ENCODE results near the gene PHOSPHO2.

PHOSPHO2 gene, protein sequence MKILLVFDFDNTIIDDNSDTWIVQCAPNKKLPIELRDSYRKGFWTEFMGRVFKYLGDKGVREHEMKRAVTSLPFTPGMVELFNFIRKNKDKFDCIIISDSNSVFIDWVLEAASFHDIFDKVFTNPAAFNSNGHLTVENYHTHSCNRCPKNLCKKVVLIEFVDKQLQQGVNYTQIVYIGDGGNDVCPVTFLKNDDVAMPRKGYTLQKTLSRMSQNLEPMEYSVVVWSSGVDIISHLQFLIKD
- 2.1 to 3.8 (median 2.9) reads per million in 4 donors for total RNA-seq

DNA sequence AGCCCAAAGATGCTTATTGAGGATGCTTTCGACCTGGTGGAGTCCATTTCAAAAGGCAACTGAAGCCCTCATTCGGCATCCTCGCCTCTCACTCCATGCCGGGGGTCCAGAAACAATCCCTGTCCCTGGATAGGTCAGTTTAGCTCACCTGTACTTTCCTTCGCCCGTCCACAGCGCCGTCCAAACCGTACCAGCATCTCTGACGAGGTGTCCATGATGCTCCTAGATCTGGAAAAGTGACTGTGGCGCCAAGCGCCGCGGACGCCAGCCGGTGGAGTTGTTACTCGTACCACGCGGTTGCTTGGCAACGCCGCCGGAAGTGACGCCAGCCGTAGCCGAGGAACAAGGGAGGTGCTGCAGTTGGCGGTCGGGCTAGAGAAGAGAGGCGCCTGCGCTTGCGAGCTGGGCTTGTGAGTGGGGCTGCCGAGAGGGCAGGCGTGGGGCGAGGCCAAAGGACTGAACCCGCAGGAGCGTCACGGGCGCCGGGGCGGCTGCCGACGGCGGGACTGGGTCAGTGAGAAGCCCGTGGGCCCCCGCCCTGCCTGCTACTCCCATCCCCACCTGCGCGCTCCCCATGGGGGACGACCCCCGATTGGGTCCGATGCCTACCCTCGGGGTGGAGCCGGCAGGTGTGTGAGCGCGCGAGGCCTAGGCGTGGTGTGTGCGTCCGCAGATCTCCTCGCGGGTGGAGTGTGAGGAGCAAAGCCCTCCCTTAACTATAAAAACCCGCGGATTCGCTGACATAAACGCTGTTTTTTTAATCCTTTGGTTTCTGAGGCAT, at the start of gene PHOSPHO2, which contains the start of gene CFAP210:
Gene PHOSPHO2, plus strand, starts transcription at position 357 of the 781 bp plus-strand sequence. CDS start 6,503 bp downstream, outside the sequence.
Gene CFAP210, minus strand, starts transcription at position 293 of the 781 bp plus-strand sequence. Its CDS starts 78 bp downstream, at position 215.
- DNase-seq = peak; percentile 96 to 99 (median 97)

DNA sequence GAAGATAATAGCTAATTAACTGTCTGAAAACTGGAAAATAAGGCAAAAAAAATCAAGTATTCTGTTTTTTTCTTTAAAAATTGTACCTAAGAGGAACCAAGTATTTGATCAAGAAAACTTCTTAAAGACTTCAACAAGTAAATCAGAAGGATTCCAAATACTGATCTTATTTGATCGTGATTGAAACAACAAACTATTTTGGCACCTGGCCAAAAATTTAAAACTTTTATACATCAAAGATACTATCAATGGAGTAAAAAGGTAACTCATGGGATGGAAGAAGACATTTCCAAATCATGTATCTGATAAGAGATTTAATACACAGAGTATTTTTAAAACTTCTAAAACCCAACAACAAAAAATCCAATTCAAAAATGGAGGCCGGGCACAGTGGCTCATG, 46.8 kb upstream of the PHOSPHO2 start:
- no peak for DNase-seq

DNA sequence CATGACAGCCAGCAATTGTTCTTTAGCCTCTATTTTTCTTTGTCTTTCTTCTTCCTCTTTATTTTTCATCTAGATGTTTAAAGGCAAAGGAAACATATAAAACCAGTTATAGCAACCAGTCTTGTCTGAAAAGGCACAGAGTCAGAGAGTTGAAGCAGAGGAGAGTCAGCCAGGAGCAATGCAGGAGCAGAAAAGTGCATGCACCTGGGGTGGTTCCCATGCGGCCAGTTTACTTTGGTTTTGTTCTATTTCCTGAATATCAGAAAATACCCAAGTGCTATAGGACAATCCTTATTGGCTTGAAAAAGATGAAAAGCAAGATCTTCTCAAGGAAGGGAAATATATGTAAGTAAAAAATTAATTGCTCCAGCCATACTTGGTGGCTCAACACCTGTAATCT, 45.0 kb upstream of the PHOSPHO2 start:
- no peak for DNase-seq

DNA sequence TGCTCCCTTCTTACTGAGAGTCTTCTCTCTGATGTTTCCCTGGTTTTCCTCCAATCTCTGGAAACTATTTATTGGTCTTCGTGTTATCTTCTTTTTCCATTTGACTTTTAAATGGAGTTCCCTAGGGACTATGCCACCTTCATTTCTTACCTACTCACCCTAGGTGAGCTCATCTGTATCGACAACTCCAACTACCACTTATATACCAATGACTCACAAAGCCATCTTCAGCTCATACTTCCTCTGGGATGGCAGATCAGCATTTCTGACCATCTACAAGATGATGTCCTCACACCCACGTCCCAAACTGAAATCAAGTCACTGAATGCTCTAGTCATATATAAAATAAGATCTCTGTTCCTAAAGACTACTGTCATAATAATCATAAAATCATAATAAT, 40.6 kb upstream of the PHOSPHO2 start:
- DNase-seq = no peak

DNA sequence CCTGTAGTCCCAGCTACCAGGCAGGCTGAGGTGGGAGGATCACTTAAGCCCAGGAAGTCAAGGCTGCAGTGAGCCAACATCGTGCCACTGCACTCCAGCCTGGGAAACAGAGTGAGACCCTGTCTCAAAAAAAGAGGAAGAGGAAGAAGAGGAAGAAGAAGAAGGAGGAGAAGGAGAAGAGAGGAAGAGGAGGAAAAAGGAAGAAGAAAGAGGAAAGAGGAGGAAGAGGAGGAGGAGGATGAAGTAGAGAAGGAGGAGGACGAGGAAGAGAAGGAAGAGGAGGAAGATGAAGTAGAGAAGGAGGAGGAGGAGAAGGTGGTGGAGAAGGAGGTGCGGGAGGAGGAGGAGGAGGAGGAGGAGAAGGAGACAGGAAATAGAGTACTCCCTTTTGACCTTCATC, 38.1 kb upstream of the PHOSPHO2 start:
- no peak for DNase-seq

DNA sequence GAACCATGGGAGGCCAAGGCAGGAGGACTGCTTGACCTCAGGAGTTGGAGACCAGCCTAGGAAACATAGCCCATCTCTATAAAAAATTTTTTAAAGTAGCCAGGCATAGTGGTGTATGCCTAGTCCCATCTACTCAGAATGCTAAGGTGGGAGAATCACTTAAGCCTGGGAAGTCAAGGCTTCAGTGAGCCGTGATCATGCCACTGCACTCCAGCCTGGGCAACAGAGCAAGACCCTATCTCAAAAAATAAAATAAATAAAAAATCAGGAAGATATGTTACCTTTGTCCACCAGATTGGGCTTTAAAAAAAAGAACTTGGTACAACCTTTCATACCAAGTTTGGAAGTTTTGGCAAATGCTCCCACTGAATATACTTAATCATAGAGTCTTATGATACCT, 35.4 kb upstream of the PHOSPHO2 start:
- DNase-seq = no peak

DNA sequence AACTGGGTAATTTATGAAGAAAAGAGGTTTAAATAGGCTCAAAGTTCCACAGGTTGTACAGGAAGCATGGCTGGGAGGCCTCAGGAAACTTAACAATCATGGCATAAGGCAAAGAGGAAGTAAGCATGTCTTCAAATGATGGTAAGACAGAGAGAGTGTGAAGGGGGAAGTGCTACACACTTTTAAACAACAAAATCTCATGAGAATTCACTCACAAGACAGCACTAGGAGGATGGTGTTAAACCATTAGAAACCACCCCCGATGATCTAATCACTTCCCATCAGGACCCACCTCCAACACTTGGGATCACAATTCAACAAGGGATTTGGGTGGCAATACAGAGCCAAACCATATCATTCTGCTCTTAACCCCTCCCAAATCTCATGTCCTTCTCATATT, 34.9 kb upstream of the PHOSPHO2 start:
- DNase-seq = no peak

DNA sequence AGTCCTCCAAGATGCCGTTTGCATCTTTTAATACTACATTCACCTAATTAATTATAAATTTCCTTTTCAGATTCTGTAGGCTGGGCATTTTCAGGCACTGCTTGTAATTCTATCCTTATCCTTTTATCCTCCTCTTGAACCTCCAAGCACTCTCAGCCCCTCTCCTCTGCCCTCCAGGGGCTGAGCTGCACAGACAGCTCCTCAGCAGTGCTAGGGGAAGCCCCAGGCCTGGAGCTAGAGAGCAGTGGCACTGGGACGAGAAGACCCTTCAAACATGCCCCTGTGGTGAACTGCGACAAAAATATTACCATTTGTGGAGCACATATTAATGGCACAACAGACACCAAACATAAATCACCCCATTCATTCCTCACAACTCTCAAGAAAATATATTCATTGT, 33.0 kb upstream of the PHOSPHO2 start:
- DNase-seq = no peak

DNA sequence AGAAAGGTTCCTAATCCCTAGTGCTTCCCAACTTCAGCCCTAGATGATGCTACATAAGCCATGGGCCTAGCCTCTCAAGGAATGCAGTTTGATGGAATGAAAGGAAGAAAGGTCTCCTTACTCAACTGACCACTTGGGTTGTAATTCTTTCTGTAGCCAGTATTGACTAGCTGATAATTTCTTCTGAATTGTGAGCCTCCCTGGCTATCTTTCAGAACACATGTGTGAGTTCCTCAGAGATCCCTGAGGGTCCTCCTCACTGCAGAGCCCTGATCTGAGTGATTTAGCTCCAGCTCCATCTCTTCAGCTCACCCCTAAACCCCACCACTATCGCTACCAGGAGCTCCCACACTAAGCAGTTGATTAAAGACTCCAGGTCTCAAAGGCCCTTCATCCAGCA, 31.5 kb upstream of the PHOSPHO2 start:
- no peak for DNase-seq

DNA sequence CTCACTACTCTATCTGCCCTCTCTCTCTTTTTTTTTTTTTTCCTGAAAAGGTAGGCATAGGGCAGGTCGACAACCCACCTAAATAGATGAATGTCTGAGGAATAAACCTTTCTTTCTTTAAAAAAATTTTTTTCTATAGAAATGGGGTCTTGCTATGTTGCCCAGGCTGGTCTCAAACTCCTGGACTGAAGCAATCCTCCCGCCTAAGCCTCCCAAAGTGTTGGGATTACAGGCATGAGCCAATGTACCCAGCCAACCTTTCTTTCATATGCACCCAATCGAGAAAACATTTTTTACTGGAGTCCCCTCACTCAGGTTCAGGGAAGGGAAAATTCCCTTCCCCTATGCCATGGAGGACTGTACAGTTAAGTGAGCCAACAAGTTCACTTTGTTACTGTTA, 31.0 kb upstream of the PHOSPHO2 start:
- no peak for DNase-seq

DNA sequence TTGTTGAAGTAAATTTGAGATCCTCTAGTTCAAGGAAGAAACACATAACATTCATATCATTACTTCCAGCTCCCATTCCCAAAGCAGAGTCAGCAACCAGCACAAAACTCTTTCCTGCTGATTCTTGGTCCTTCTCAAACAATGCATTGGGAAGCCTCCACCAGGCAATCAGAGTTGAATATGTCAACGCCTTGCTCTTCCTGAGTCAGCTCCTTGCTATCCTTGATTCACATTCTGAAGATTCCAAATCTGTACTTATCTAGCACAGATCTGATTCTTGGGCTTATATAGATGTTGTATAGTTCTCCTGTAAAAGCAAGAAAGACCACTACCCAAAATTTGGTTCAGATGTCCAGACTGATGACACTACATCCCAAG, 29.7 kb upstream of the PHOSPHO2 start:
- DNase-seq = no peak

DNA sequence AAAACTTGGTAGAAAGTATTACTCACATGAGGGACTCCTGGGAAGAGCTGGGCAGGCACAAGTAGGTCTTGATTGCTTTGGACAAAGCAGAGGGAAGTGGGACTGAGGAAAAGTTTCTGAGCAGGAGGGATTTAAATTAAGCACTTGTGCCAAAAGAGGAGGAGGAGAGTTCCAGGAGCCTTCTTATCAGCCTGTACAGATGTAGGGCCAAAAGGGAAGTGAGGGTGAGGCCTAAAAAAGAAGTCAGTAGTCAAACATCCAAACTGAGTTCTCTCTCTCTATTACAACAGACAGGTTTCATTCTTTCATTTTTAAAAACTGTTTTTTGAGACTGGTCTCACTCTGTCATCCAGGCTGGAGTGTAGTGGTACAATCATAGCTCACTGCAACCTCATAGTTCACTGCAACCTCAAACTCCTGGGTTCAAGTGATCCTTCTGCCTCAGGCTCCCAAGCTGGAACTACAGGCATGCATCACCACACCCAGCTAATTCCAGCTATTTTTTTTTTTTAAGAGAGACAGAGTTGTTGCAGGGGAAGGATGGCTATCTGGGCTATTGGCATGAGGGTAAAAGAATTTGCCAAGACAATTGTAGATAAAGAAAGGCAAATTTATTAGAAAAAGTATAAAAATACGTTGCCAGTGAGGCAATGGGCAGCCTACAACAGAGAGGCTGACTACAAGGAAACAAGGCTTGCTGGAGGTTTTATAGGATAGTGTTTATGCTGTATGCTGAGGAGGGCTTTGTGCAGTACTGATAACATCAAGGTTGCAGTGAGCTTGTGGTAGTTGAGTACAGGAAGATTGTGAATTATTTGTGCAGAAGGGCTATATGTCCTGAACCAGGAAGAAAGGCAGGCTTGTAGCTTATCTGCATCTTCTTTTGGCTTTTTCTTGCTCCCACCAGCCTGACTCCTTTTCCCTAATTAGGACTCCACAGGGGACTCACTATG, 29.0 kb upstream of the PHOSPHO2 start:
- DNase-seq = no peak

DNA sequence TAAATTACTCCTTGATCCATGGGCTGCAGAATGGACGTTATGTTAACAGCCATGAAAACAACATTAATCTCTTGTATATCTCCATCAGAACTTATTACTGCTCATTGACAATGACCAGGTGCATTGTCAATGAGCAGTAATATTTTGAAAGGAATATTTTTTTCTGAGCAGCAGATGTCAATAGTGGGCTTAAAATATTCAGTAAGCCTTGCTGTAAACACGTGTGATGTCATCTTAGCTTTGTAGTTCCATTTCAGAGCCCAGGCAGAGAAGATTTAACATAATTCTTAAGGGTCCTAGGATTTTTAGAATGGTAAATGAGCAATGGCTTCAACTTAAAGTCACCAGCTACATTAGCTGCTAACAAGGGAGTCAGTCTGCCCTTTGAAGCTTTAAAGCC, 26.7 kb upstream of the PHOSPHO2 start:
- no peak for DNase-seq

DNA sequence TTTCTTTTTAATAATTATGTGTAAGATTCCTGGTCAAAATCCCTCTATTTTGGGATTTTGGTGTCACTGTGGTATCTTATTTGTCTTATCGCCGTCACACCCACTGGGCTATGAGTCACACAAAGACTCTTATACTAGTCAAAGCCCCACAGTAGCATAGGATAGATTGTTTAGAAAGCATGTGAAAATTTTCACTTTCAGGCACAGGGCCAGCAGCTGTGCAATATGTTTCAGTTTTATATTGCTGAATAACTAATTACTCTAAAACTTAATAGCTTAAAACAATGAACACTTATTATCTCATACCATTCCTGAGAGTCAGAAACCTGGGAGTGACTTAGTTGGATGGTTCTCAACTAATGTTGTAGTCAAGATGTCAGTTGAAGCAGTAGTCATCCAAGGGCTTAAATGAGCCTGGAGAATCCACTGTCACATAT, 24.0 kb upstream of the PHOSPHO2 start:
- no peak for DNase-seq

DNA sequence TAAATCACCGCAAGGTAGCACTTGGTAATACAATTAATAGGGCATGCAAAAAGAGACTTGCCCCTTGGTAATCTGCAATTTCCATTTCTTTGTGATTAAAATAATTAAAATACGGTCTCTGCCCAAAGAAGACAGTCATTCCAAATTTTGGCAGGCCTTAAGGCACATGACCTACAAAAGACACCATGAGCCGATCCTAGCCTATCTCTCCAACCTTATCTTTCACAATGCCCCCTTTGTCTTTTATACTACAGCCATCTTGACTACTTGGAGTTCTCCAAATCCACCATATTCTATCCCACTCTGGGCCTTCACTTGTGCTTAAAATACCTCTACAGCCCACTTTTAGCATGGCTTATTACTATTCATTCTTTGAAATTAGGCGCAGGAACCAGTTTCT, 23.3 kb upstream of the PHOSPHO2 start:
- no peak for DNase-seq

DNA sequence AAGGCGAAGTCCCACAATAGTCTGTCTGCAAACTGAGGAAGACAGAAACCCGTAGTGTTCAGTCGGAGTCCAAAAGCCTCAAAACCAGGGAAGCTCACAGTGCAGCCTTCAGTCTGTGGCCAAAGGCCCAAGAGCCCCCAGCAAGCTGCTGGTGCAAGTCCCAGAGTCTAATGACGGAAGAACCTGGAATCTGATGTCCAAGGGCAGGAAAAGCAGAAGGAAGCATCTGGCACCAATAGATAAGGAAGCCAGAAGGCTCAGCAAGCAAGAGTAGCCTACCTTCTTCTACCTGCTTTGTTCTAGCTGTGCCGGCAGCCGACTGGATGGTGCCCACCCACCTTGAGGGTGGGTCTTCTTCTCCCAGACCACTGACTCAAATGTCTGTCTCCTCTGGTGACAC, 21.9 kb upstream of the PHOSPHO2 start:
- no peak for DNase-seq

DNA sequence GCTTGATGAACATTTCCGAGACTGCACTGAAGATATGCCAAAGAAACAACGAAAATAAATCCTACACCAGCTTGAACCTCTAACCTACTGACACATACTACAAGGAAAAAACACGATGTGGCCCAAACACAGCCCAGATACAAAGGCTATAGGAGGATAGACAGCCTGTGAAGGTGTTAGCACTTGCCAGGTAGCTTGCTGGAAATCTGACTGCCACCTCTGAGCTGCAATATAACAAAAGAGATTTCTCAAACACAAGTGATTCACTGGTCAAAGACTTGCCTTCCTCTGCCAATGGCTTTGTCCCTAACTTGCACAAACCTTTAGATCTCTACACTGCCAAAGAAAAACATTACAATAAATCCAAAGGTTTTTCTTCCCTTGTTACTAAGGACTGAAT, 21.2 kb upstream of the PHOSPHO2 start:
- no peak for DNase-seq

DNA sequence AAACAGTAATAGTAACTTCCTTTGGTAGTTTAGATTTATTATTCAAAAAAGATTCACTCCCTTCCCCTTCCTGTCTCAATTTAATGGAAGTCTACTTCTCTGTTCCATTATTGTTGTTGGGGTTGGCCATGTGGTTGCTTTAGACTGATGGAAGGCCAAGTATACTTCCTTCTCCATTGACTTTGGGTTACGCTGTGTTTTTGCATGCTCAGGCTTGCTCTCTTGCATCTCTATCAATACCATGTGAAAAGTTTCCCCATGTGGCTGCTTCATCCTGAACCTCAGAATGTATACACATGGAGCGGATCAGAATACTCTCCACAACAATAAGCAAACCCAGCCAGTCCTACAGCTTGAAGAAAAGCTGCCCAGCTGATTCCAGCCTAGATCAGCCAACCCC, 20.3 kb upstream of the PHOSPHO2 start:
- no peak for DNase-seq

DNA sequence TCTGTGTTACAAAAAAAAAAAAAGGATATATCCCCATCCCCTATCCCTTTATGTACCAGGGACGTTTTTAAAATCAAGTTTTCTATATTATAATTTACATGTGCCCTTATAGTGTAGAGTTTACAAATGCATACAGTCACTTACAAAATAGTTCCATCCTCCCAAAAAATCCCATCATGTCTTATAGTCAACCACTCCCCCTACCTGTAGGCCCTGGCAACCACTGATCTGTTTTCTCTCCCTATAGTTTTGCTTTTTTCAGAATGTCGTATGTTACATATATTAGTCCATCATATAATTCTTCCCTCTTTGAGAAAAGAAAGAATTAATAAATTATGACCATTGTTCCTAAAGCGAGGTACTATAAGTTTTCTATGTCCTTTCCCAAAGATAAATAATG, 17.9 kb upstream of the PHOSPHO2 start:
- DNase-seq = no peak

DNA sequence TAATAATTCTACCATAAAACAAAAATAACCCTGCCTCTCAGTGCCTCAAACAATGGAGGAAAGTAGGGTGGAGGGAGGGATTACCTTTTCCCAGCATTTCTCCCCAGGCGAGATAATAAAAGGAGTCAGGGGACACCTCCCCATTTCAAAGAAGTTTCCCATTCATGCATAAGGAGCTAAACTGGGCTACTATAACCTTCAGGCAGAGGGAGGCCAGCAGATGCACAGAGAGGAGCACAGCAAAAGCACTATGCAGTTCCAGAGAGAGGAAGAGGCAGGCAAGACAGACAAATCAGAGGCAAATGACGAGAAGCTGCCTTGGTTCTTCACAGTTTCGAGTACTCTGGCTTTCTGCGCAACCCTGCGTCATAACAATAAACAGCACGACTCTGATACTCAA, 17.4 kb upstream of the PHOSPHO2 start:
- no peak for DNase-seq

DNA sequence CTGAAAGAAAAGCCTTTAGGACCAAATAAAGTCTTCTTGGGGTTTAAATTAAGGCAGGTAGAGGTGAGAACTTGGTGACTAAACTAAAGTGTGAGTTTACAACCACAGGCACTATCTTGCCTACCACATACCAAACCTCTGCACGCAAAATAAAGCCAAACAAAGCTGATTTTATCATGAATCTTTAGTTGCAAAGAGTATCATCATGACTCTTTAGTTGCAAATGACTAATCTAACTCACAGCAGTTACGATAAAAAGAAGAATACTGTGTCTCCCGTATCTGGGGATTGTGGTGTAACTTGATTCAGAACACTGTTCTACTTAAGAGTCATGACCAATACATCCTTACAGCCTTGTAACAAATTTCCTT, 11.2 kb upstream of the PHOSPHO2 start:
- DNase-seq = peak in 1 of 5 donors; percentile 85

DNA sequence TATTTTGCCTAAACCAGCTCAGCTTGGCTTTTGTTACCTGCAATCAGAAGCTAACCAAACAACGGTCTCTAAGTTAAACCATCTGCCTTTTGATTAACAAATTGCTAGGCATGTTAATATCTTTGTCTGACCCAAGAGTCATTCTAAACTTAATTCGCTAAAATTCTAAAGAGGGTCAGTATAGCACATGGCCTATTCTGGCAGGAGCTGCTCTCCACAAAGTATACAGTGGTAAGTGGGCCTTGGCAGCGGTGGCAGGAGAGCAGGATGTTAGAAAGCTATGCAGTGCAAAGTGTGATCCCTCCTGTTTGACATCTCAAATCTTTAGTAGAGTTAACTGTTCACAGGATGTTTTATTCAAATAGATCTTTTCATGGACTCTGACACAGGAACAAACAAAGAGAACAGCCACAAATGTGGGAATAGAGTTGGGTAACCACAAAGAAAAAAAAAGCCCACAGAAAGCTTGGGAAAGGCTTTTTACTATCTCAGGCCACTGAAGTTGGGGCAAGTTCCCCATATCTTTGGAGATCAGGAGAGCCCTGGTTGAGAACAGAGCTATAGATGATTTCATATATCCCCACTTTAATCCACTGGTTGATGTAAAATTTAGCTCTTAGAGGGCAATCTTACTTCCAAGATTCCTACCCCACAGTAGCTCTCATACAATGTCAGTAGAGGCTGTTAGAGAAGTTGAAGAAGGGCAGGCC, 10.7 kb upstream of the PHOSPHO2 start:
- DNase-seq = peak in 1 of 5 donors; percentile 42
